Peyer's patch (tissue), 4 donors: Measurements from ENCODE around the gene ACSL6. TPM values are rescaled to one million over a fixed set of nuclear protein-coding genes. Genes with fewer than 3 reads are reported as not detected.

ENCODE experiments used
- DNase-seq, 3 donors: peaks; one replicate each; pipeline ENCODE4 v3.0.0-alpha.2; 2017 to 2019
- H3K27ac ChIP-seq, 4 donors: fragments of 200-600 bp; sonication (generic); one replicate each; pipeline ENCODE4 v1.5.1; 2016 to 2019
- H3K27me3 ChIP-seq, 2 donors: fragments of 200-600 bp; sonication (generic); one replicate each; pipeline ENCODE4 v1.5.1; 2019
- H3K36me3 ChIP-seq, 3 donors: fragments of 200-600 bp; sonication (generic); one replicate each; pipeline ENCODE4 v1.5.1; 2016 to 2019
- H3K4me1 ChIP-seq, 4 donors: fragments of 200-600 bp; sonication (generic); one replicate each; pipeline ENCODE4 v1.5.1; 2016 to 2019
- H3K4me3 ChIP-seq, 4 donors: fragments of 200-600 bp; sonication (generic); 1 replicate in 3 of 4; 2 replicates in 1 of 4; pipeline ENCODE4 v1.5.1; 2016 to 2019; ENCODE audit warnings: mild to moderate bottlenecking in 1 of 4
- H3K9me3 ChIP-seq, 4 donors: fragments of 200-600 bp; sonication (generic); one replicate each; pipeline ENCODE4 v1.5.1; 2016 to 2019; ENCODE audit warnings: mild to moderate bottlenecking in 1 of 4
- CTCF ChIP-seq, 6 experiments: fragments of 450-650 bp in 4 of 6; fragments of 200-600 bp in 2 of 6; sonication (generic) in 1 of 6; IDR thresholded peaks; one replicate each; pipeline ENCODE4 v1.5.1; 2017 to 2019; ENCODE audit warnings: antibody characterized with exemption in 6 of 6, mild to moderate bottlenecking in 3 of 6, moderate library complexity in 1 of 6
- POLR2A ChIP-seq, 2 donors: fragments of 450-650 bp; IDR thresholded peaks; one replicate each; pipeline ENCODE4 v1.5.1; 2017; ENCODE audit warnings: antibody characterized with exemption in 2 of 2, mild to moderate bottlenecking in 2 of 2, moderate library complexity in 2 of 2
- total RNA-seq, 4 donors: library from RNA; depleted of rRNA; stranded (reverse); fragments of >200 nt; gene quantifications; one replicate each; pipeline ENCODE4 v1.1.0, GENCODE V29; 2016

ACSL6 gene
- total RNA-seq, 4 donors from 2014 or later: 1.1 to 12.4 (median 7.4) TPM; not detected in 1

GRCh38 chr5:131973089-131973712, 38.3 kb downstream of the ACSL6 start:
- no peak for TF ChIP-seq CTCF (IDR thresholded peaks at IDR 0.05)
- no peak for TF ChIP-seq POLR2A (IDR thresholded peaks at IDR 0.05)
- Histone ChIP-seq H3K9me3 (no peaks in the 10 kb centered on the region), H3K4me1 (peaks cover 0 to 11% (median 0%) of the 10 kb centered on the region in 4 donors), H3K27ac (peak overlapping the region in 1 of 4 donors; percentile 13), H3K4me3 (no peak overlapping the region), H3K36me3 (no peaks in the 10 kb centered on the region), H3K27me3 (no peaks in the 10 kb centered on the region)
- no peak for DNase-seq

- no peak for DNase-seq
- Histone ChIP-seq H3K27ac (no peak overlapping the region), H3K4me3 (no peak overlapping the region), H3K9me3 (no peaks in the 10 kb centered on the region), H3K4me1 (no peaks in the 10 kb centered on the region), H3K36me3 (no peaks in the 10 kb centered on the region), H3K27me3 (no peaks in the 10 kb centered on the region)
- no peak for TF ChIP-seq POLR2A (IDR thresholded peaks at IDR 0.05)
- TF ChIP-seq CTCF (IDR thresholded peaks at IDR 0.05): no peak
Measured at GRCh38 chr5:131968396-131968954, 43.0 kb downstream of the ACSL6 start.

- TF ChIP-seq POLR2A (IDR thresholded peaks at IDR 0.05) (no peak), CTCF (IDR thresholded peaks at IDR 0.05) (no peak)
Measured at GRCh38 chr5:131966551-131966950, 44.9 kb downstream of the ACSL6 start.

GRCh38 chr5:131965826-131966415, 45.5 kb downstream of the ACSL6 start:
- TF ChIP-seq CTCF (IDR thresholded peaks at IDR 0.05): no peak
- TF ChIP-seq POLR2A (IDR thresholded peaks at IDR 0.05): no peak
- Histone ChIP-seq H3K9me3 (no peaks in the 10 kb centered on the region), H3K27me3 (no peaks in the 10 kb centered on the region), H3K4me3 (no peak overlapping the region), H3K36me3 (no peaks in the 10 kb centered on the region), H3K27ac (no peak overlapping the region), H3K4me1 (no peaks in the 10 kb centered on the region)
- DNase-seq: no peak

More at GRCh38 chr5:131966551-131966950, 44.9 kb downstream of the ACSL6 start:
- no peak for DNase-seq
- no peaks in the 10 kb centered on the region for H3K36me3 ChIP-seq
- no peak overlapping the region for H3K4me3 ChIP-seq
- no peaks in the 10 kb centered on the region for H3K27me3 ChIP-seq
- H3K9me3 ChIP-seq: no peaks in the 10 kb centered on the region
- no peaks in the 10 kb centered on the region for H3K4me1 ChIP-seq
- H3K27ac ChIP-seq: no peak overlapping the region

GRCh38 chr5:131959906-131960305, 51.6 kb downstream of the ACSL6 start:
- TF ChIP-seq CTCF (IDR thresholded peaks at IDR 0.05): no peak
- no peak for TF ChIP-seq POLR2A (IDR thresholded peaks at IDR 0.05)
- Histone ChIP-seq H3K27ac (no peak overlapping the region), H3K27me3 (no peaks in the 10 kb centered on the region), H3K9me3 (no peaks in the 10 kb centered on the region), H3K4me1 (no peaks in the 10 kb centered on the region), H3K4me3 (no peak overlapping the region), H3K36me3 (no peaks in the 10 kb centered on the region)
- no peak for DNase-seq
